NOMO-1 (cell line): Measurements from ENCODE around the gene RNF34.

Experiments
- DNase-seq, 2 experiments: peaks; one replicate each; lab custom pipeline; 2025; ENCODE audit not compliant: unreplicated experiment in 2 of 2; lab: John Stamatoyannopoulos, UW

Gene RNF34

GRCh38 chr12:121436706-121437105 lies 36.8 kb downstream of the RNF34 start:
- no peak for DNase-seq

- no peak for DNase-seq
These were observed 39.0 kb downstream of the RNF34 start for GRCh38 chr12:121438905-121439304.

- DNase-seq: no peak
These were observed 39.8 kb downstream of the RNF34 start for GRCh38 chr12:121439715-121440114.

DNA sequence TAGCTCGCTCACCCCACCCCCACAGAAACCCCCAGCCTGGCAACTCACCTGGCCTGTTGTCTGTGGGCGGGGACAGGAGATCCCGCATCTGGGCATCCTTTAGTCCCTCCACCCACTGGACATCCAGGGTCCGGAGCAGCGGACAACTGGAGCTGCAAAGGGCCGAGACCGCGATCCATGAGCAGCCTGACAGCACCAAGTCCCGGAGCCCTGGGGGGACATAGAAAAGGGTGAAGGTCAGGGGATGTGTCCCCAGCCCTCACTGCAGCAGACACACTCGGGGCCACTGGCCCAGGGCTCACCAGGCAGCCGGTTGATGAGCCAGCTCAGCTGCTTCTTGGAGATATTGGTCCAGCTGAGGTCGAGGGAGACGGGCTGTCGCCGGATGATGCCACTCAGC lies 40.9 kb downstream of the RNF34 start:
- no peak for DNase-seq

DNA sequence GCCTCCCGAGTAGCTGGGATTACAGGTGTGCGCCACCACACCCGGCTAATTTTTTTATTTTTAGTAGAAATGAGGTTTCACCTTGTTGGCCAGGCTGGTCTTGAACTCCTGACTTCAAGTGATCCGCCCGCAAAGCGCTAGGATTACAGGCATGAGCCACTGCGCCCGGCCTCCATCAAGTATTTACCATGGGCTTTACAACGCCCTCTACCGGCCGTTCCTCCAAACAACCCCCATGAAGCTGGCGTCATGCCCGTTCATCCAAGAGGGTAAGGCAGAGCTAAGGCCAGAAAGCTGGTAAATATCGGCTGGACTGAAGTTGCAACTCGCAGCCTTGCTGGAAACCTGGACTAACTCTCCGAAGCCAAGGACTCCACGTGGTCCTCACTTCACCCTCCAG lies 41.6 kb downstream of the RNF34 start:
- DNase-seq: no peak

DNA sequence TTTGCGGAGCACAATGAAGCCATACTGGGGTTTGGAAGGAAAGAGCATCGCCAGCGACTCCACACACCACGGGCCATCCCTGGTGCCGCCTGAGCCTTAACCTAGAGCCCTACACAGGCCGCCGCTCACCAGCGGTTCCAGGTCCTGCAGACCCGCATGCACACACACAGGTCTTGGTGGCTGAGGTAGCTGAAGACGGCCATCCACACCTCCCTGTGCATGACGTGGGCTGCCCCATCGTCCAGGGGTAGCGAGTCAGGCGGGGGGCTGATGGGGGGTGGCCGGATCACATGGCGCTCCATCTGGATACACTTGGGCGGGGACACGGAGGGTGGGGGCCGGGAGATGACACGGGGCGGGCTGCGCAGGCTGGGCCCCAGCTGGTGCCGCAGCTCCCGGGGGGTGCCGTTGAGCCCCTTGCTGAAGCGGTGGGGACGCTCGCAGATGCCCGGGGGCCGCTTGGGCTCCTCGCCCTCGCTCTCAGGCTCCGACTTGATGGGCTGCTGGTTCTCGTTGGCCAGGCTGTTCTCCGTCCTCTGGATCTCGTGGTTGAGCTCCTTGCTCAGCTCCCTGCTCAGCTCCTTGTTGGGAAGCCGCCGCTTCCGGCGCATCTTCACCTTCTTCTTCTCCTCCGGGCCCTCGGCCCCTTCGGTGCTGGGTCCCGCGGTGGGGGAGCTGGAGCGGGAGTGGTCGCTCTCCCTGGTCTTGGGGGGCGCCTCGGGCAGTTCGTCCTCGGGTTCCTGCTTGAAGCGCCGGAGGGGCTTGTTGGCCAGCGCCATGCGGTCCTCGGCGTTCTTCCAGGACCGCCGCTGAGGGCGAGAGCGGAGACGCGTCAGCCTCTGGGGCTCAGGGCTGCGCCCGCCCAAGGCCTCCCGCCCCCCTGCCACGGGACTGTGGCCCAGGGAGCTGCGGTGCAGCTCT lies 42.4 kb downstream of the RNF34 start:
- no peak for DNase-seq

- peak; percentile 15 to 26 for DNase-seq
These were observed 43.4 kb downstream of the RNF34 start for GRCh38 chr12:121443193-121443870.

DNA sequence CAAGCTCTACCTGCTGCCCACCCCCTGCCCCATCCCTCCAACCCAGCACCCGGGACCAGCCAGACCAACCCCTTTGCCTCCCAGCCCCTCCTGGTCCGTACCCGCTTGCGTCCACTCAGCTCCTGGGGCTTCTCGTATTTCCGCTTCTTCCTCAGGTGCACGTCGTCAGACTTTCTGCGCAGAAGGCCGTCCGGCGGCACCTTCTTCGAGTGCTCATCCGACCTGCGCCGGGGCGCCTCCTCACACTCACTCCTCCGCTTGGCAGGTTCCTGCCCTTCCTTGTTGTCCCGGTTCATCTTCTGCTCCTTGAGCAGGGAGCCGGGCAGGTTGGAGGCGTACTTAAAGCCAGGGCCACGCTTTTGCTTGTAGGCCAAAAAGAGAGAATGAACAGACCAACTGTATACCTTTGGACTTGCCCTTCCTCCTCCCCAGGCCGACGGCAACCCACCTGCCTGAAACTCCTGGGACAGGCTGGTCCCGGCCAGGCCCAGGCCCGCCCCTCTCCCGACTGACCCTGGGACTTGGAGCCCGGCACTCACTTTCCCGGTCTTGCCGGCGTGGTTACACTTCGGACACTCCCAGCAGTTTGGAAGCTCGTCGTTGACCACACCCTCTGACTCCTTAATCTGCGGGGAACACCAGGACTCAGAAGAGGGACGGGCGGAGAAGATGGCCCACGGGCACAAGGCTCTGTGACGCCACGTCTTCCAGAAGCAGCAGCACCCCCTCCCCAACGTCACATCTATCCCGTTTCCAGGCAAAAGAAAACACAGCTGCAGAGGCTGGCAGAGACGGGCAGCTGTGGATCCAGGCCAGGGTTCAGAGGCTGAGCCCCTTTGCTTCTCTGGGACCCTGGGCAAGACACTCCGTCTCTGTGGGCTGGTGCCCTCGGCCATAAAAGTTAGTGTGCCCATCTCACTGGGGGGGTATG lies 44.3 kb downstream of the RNF34 start:
- DNase-seq: no peak

GRCh38 chr12:121444842-121445202 lies 44.9 kb downstream of the RNF34 start:
- no peak for DNase-seq

GRCh38 chr12:121446750-121447149 lies 46.8 kb downstream of the RNF34 start:
- DNase-seq: no peak

GRCh38 chr12:121448771-121449315 lies 48.9 kb downstream of the RNF34 start:
- DNase-seq: no peak

DNA sequence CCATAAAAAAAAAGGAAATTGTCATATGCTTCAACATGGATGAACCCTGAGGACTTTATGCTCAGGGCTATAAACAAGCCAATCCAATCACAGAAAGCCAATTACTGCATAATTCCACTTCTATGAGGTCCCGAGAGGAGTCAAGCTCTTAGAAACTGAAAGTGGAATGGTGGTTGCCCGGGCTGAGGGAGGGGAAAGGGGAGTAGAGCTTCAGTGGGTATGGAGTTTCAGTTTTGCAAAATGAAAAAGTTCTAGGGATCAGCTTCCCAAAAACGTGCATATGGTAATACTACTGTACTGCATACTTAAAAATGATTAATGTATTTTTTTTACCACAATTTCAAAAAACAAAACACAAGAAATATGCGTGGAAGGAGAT lies 52.0 kb downstream of the RNF34 start:
- peak; percentile 36 to 57 for DNase-seq

DNA sequence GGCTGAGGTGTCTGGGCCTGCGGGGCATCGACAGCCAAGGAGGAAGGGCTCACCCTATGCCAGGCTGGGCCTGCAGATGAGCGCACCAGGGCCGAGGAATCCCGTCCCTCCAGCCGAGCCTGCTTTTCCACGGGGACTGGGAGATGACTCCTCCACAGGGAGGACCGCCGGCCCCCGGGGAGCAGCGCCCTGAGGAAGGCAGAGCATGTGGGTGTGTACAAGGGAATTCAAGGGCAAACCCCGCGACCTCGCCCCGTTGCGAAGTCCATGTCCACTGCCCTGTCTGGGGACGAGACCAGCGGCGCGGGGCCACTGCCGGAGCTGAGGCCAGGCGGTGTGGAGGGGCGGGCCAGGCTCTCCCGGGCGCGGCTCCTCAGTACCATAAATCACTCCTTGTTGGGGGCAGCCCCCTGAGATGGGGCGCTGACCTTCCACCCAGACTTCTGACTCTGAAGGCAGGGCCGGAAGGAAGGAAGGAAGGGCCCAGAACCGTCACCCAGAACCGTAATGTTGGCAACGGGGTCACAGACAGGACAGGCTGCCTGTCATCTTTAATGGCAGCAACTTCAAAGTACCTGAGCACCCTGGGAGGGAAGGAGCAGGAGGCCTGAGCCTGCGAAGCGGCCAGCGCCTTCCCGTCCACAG lies 52.5 kb downstream of the RNF34 start:
- DNase-seq: no peak

DNA sequence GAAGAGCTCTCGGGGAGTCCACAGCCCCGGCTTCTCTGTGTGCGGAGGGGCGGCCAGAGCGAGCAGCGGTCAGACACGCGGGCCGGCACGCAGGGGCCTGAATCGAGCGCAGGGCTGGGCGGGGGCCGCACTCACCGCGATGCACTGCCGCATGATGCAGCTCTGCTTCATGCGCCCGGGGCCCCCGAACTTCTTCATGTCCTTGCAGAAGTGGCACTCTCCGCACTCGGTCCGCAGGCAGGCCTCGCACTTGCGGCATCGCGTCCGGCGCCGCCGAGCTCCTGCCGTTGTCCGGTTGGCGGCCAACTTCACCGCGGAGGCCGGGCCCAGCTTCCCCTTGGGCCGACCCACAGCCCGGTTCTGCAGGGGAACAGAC lies 53.1 kb downstream of the RNF34 start:
- DNase-seq: no peak

- no peak for DNase-seq
These were observed 53.7 kb downstream of the RNF34 start for GRCh38 chr12:121453629-121454028.

DNA sequence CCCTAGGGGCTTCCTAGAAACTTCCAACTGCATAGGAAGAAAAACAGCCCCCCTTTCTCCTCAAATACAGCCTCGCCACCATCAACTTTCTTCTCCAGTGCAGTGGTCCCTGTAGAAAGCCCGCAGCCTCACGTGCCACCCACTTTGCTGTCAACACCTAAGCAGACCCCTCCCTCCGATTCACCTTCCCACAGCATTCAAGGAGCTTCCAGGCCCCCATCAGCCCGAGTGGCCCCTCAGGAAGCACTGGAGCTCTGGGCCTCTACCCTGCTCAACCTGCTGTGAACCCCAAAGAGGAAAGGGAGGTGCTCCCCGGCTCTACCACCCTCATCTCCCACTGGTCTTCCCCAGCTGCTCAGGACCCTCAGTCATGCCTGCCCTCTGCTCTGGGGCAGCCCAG lies 55.0 kb downstream of the RNF34 start:
- no peak for DNase-seq

- no peak for DNase-seq
These were observed 56.0 kb downstream of the RNF34 start for GRCh38 chr12:121455766-121456420.

DNA sequence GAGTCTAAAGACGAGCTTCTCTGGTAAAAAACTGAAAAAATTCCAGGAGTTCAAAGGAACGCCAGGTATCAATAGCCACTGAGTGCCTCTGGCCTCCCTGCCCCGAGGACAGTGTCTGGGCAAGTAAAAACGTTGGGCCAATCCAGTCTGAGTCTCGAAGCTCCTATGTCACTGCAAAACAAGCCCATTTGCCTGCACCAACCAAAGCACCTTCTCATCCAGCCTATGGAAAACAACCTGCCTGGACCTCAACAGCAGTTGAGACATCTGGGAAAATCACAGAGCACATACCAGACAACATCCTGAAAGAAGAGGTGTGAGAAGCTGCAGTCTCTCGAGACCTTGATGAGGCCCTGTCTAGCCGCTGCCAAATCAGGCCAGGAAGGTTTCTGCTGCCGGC lies 56.6 kb downstream of the RNF34 start:
- no peak for DNase-seq

- DNase-seq: peak; percentile 47 to 87
These were observed 61.1 kb downstream of the RNF34 start for GRCh38 chr12:121461048-121461447.

- DNase-seq: no peak
These were observed 64.4 kb downstream of the RNF34 start for GRCh38 chr12:121464331-121464730.
